Subcutaneous adipose tissue (tissue), 4 donors: ENCODE results near the gene SP1. TPM values are rescaled to one million over a fixed set of nuclear protein-coding genes. Genes with fewer than 3 reads are reported as not detected.

Source experiments
- total RNA-seq, 4 donors: library from RNA; depleted of rRNA; stranded (reverse); fragments of >200 nt; gene quantifications; one replicate each; pipeline ENCODE4 v1.1.0, GENCODE V29; 2016
- TF ChIP-seq, protein P1 (sequence below): fragments of 450-650 bp; IDR thresholded peaks from one replicate; pipeline ENCODE4 v1.5.1; 2016; ENCODE audit warnings: low read depth, mild to moderate bottlenecking, control low read depth, antibody characterized with exemption, moderate library complexity

Gene SP1
- total RNA-seq, 4 donors from 2014 or later = 53.0 to 81.8 (median 72.7) TPM

DNA sequence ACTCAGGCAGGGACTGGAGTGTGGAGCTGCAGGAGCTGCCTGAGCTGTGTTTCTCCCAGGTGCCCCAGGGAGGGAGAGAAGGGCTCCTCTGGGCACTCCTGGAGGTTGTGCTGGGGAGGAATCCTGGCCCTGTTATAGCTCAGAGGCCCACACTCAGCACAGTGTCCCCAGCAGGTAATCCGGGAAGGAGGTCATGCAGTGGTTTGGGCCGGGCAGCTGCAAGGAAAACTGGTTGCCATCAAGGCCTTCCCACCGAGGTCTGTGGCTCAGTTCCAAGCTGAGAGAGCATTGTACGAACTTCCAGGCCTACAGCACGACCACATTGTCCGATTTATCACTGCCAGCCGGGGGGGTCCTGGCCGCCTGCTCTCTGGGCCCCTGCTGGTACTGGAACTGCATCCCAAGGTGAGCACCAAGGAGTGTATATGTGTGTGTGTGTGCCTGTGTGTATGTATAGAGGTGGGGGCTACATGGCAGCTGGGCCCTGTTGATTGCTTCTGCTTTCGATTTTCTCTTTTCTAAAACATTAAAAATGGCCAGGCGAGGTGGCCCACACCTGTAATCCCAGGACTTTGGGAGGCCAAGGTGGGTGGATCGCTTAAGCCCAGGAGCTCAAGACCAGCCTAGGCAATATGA is 45.7 kb downstream of the SP1 start:
- TF ChIP-seq, protein P1, sequence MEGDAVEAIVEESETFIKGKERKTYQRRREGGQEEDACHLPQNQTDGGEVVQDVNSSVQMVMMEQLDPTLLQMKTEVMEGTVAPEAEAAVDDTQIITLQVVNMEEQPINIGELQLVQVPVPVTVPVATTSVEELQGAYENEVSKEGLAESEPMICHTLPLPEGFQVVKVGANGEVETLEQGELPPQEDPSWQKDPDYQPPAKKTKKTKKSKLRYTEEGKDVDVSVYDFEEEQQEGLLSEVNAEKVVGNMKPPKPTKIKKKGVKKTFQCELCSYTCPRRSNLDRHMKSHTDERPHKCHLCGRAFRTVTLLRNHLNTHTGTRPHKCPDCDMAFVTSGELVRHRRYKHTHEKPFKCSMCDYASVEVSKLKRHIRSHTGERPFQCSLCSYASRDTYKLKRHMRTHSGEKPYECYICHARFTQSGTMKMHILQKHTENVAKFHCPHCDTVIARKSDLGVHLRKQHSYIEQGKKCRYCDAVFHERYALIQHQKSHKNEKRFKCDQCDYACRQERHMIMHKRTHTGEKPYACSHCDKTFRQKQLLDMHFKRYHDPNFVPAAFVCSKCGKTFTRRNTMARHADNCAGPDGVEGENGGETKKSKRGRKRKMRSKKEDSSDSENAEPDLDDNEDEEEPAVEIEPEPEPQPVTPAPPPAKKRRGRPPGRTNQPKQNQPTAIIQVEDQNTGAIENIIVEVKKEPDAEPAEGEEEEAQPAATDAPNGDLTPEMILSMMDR = no peak

DNA sequence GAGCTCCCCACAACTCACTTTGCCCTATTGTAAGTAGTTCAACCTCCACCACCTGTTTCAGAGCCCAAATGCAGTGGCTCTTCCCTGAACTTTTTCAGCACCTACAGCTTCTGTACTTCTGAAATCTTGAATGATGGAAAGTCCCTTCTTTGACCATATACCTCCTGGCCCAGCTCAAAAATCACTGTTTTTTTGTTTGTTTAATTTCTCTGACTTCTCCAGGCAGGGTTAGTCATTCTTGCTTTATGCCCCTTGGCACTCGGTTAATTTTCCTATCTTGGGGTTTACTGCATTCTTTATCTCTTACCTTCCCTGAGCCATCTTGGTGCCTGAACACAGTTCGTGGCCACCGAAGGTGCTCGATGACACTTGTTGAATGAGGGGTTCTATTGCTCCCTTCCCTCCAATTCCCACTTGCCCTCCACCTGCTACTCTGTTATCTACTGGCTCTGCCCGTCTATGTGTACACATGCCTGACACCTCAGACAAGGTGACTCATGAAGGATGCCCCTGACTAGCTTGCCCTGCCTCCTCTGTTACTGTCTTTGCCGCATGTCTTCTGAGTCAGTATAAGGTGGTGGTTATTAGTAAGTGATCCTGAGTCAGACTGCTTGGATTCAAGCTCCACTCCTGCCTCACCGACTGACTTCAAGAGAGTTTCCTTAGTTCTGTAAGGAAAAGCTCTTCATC is 48.1 kb downstream of the SP1 start:
- TF ChIP-seq, protein P1 = no peak

DNA sequence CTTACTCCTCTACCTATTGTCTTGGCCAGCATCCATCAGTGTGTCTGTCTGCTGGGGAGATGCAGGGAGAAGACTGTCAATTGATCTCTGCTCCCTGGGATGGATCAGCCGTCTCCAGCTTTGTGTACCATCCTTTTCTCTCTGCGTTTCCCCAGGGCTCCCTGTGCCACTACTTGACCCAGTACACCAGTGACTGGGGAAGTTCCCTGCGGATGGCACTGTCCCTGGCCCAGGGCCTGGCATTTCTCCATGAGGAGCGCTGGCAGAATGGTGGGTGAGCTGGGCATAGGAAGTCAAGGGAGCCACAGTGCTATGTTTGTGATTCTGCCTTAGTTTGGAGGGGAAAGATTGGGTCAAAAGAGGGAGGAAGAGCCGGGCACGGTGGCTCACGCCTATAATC is 48.8 kb downstream of the SP1 start:
- TF ChIP-seq, protein P1 = no peak

DNA sequence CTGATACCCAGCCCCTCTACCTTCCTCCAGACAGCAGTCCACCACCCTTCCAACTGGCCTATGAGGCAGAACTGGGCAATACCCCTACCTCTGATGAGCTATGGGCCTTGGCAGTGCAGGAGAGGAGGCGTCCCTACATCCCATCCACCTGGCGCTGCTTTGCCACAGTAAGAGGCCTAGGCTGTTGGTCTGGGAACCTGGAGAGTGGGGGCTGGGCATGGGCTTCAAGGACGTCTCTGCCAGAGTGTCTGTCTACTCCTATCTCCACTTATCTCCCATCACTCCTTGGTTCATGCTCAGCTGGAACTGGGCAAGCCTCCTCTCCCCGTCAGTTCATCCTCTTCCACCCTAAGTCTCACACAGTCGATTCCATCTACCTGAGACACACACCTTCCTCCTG is 50.1 kb downstream of the SP1 start:
- TF ChIP-seq, protein P1 = no peak

DNA sequence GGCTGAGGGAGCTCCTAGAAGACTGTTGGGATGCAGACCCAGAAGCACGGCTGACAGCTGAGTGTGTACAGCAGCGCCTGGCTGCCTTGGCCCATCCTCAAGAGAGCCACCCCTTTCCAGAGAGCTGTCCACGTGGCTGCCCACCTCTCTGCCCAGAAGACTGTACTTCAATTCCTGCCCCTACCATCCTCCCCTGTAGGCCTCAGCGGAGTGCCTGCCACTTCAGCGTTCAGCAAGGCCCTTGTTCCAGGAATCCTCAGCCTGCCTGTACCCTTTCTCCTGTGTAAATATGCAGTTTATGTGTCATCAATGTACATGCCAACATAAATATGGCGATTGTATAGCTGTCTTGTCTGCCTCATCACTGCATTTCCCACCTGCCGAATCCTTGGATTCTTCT is 51.2 kb downstream of the SP1 start:
- TF ChIP-seq, protein P1 = no peak

DNA sequence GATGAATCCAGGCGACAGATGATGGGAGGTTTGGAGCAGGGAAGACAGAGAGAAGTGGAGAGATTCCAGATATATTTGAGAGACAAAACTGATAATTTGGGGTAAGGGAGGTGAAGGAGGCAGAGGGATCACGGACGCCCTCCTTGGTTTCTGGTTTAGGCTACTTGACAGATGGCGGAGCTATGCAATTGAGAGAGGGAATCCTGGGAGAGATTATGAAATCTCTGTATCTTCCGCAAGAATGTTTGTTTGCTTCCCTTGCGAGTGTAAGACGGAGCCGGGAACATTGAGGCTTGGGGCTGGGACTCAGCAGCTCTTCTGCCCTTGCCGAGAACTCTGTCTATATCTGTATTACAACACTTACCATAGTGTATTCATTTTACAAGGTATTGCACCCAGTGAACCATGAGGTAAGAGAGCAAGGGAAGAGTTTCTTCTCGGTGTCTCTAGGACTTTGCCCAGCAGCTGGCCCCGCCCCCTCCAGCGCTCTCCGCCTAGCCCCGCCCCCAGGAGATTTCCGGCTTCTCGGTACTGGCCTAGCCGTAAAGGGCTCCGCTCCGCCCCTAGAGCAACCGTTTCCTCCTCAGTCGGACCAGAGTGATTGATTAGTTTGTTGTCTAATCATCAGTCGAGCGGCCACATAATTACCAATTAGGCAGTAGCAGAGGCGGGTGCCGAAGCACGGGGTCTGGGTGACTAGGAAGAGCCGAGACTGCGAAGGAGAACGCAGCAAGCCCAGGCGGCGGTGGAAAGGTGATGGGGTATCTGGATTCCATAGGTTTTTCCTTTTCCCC is 61.3 kb downstream of the SP1 start, which contains the start of gene PRR13:
Gene PRR13 (plus strand): TSS at position 695 of the 794 bp plus-strand sequence. CDS start 981 bp downstream, outside the sequence.
- TF ChIP-seq, protein P1 = no peak

DNA sequence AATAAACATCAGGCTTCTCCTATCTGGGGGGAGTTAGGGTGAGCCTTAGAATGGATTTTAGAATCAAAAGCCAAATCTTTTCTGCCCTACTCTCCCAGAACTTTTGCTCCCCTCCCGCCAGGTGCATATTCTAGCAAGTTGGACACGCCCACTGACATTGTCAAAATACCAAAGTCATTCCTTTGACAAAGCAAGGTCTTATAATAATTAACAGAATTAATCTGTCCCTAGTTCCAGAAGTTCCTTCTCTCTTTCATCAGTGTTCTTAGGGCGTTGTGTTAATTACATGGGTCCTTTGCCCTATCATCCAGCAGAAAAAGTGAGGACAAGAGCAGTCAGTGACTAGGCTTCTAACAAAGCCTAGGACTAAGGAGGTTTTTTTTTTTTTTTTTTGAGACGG is 64.0 kb downstream of the SP1 start:
- TF ChIP-seq, protein P1 = no peak
